IPS-18a (cell line): ENCODE data around the gene INSM1.
A peak's percentile ranks its signal among the peaks of the same experiment; 100 is the strongest.

Experiments
- H3K27ac ChIP-seq: one replicate; pipeline ENCODE4 v1.5.1; 2013; ENCODE audit warnings: low read length
- H3K27me3 ChIP-seq: one replicate; pipeline ENCODE4 v1.6.1; 2013; ENCODE audit warnings: mild to moderate bottlenecking, low read length; ENCODE audit not compliant: control insufficient read depth, insufficient read depth
- H3K36me3 ChIP-seq: one replicate; pipeline ENCODE4 v1.6.1; 2013; ENCODE audit warnings: low read depth, low read length; ENCODE audit not compliant: control insufficient read depth
- H3K4me1 ChIP-seq: one replicate; pipeline ENCODE4 v1.6.1; 2013; ENCODE audit warnings: low read depth, low read length; ENCODE audit not compliant: control insufficient read depth
- H3K4me3 ChIP-seq: one replicate; pipeline ENCODE4 v1.5.1; 2013; ENCODE audit warnings: low read length
- H3K9ac ChIP-seq: one replicate; pipeline ENCODE4 v1.6.1; 2013; ENCODE audit warnings: mild to moderate bottlenecking, low read length, moderate library complexity
- H3K9me3 ChIP-seq: one replicate; pipeline ENCODE4 v1.6.1; 2013; ENCODE audit warnings: low read depth, low read length; ENCODE audit not compliant: control insufficient read depth

The INSM1 gene

GRCh38 chr20:20363434-20363798 lies 4.5 kb upstream of the INSM1 start:
- Histone ChIP-seq H3K9me3 (no peaks in the 10 kb centered on the region), H3K9ac (no peak overlapping the region), H3K27me3 (peaks cover 85% of the 10 kb centered on the region), H3K36me3 (no peaks in the 10 kb centered on the region), H3K4me3 (peak overlapping the region; percentile 53), H3K27ac (no peak overlapping the region), H3K4me1 (peaks cover 18% of the 10 kb centered on the region)

- no peak overlapping the region for H3K9ac ChIP-seq
- H3K4me1 ChIP-seq, result peaks cover 18% of the 10 kb centered on the region
- no peaks in the 10 kb centered on the region for H3K9me3 ChIP-seq
- no peaks in the 10 kb centered on the region for H3K36me3 ChIP-seq
- peaks cover 90% of the 10 kb centered on the region for H3K27me3 ChIP-seq
- H3K4me3 ChIP-seq, result peak overlapping the region; percentile 53
- H3K27ac ChIP-seq, result no peak overlapping the region
These were observed 3.9 kb upstream of the INSM1 start for GRCh38 chr20:20363799-20364592.

GRCh38 chr20:20364593-20365479 lies 3.1 kb upstream of the INSM1 start:
- peaks cover 21% of the 10 kb centered on the region for H3K4me1 ChIP-seq
- no peaks in the 10 kb centered on the region for H3K9me3 ChIP-seq
- no peak overlapping the region for H3K27ac ChIP-seq
- no peaks in the 10 kb centered on the region for H3K36me3 ChIP-seq
- peaks cover 93% of the 10 kb centered on the region for H3K27me3 ChIP-seq
- peak overlapping the region; percentile 53 for H3K4me3 ChIP-seq
- no peak overlapping the region for H3K9ac ChIP-seq

- H3K27ac ChIP-seq, result no peak overlapping the region
- peak overlapping the region; percentile 53 for H3K4me3 ChIP-seq
- peaks cover 20% of the 10 kb centered on the region for H3K4me1 ChIP-seq
- H3K9ac ChIP-seq, result no peak overlapping the region
- no peaks in the 10 kb centered on the region for H3K36me3 ChIP-seq
- H3K27me3 ChIP-seq, result peaks cover 93% of the 10 kb centered on the region
- no peaks in the 10 kb centered on the region for H3K9me3 ChIP-seq
These were observed 2.3 kb upstream of the INSM1 start for GRCh38 chr20:20365480-20366161.

- Histone ChIP-seq H3K27ac (no peak overlapping the region), H3K27me3 (peaks cover 93% of the 10 kb centered on the region), H3K36me3 (no peaks in the 10 kb centered on the region), H3K4me1 (peaks cover 27% of the 10 kb centered on the region), H3K9ac (peak overlapping the region; percentile 36), H3K4me3 (peak overlapping the region; percentile 53), H3K9me3 (no peaks in the 10 kb centered on the region)
These were observed 1.4 kb upstream of the INSM1 start for GRCh38 chr20:20366551-20366875.

- H3K27me3 ChIP-seq, result peaks cover 93% of the 10 kb centered on the region
- H3K9me3 ChIP-seq, result no peaks in the 10 kb centered on the region
- no peaks in the 10 kb centered on the region for H3K36me3 ChIP-seq
- no peak overlapping the region for H3K27ac ChIP-seq
- H3K9ac ChIP-seq, result peak overlapping the region; percentile 36
- H3K4me3 ChIP-seq, result peak overlapping the region; percentile 39
- peaks cover 32% of the 10 kb centered on the region for H3K4me1 ChIP-seq
These were observed 879 bp upstream of the INSM1 start for GRCh38 chr20:20366876-20367574.

- H3K27ac ChIP-seq, result no peak overlapping the region
- H3K9me3 ChIP-seq, result no peaks in the 10 kb centered on the region
- no peak overlapping the region for H3K9ac ChIP-seq
- H3K36me3 ChIP-seq, result no peaks in the 10 kb centered on the region
- H3K27me3 ChIP-seq, result peaks cover 93% of the 10 kb centered on the region
- peak overlapping the region; percentile 64 for H3K4me3 ChIP-seq
- H3K4me1 ChIP-seq, result peaks cover 43% of the 10 kb centered on the region
These were observed 730 bp downstream of the INSM1 start for GRCh38 chr20:20368418-20369249.

- H3K9ac ChIP-seq, result peak overlapping the region; percentile 32
- no peaks in the 10 kb centered on the region for H3K9me3 ChIP-seq
- no peak overlapping the region for H3K27ac ChIP-seq
- H3K4me1 ChIP-seq, result peaks cover 43% of the 10 kb centered on the region
- H3K27me3 ChIP-seq, result peaks cover 93% of the 10 kb centered on the region
- H3K4me3 ChIP-seq, result peak overlapping the region; percentile 64
- H3K36me3 ChIP-seq, result no peaks in the 10 kb centered on the region
These were observed 1.6 kb downstream of the INSM1 start for GRCh38 chr20:20369250-20370093.

- Histone ChIP-seq H3K9ac (peak overlapping the region; percentile 32), H3K4me3 (peak overlapping the region; percentile 64), H3K36me3 (no peaks in the 10 kb centered on the region), H3K4me1 (peaks cover 43% of the 10 kb centered on the region), H3K9me3 (no peaks in the 10 kb centered on the region), H3K27me3 (peaks cover 93% of the 10 kb centered on the region), H3K27ac (no peak overlapping the region)
These were observed 2.2 kb downstream of the INSM1 start for GRCh38 chr20:20370094-20370575.

GRCh38 chr20:20371083-20371482 lies 3.2 kb downstream of the INSM1 start:
- Histone ChIP-seq H3K27me3 (peaks cover 85% of the 10 kb centered on the region), H3K4me1 (peaks cover 35% of the 10 kb centered on the region), H3K4me3 (peak overlapping the region; percentile 39), H3K36me3 (no peaks in the 10 kb centered on the region), H3K27ac (no peak overlapping the region), H3K9me3 (no peaks in the 10 kb centered on the region), H3K9ac (no peak overlapping the region)
